ENCODE measurements around the gene ADAT1. TPM values are rescaled to one million over a fixed set of nuclear protein-coding genes. Genes with fewer than 3 reads are reported as not detected.

Gene ADAT1
- total and polyA plus RNA-seq, 2 of the 8 experiments (the other 6 are each of a cell fraction or from before 2014, with no cell fraction given), result 30.7 to 44.7 TPM

DNA sequence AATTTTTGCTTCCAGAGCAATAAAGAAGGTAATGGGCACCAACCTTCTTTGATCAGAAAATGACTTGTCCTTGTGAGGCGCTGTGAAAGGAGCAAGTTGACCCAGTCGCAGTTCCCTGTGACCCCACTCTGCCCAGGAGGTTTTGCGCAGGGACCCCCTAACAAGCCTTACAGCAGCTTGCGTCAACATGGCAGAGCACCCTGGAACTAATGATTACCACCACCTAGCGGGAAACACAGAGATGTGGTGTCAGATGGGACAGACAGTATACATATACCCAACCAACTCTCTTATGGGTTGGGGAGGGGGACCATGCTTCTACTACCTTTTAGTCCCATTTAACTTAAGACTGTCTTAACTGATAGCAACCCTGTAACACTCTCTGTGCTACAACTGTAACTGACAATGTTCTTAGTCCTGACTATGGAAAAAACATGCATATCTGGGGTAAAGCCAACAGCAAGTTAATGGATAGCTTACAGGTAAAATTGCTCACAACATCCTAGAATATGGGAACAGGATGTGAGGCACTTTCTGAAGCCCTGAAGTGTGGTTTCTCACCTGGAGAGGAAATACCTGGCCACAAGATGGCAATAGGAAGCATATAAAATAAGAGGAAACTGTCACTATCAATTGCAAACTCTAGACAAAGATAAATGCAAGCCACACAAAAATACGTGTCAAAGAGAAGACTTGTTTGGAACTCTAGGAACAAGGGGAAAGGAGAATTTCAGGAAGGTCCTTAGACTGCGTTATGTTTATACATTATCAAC is 21.3 kb upstream of the ADAT1 start:
- no peak overlapping the region for H3K27ac ChIP-seq (ENCODE audit: low read depth, low read length)
- H2AFZ ChIP-seq (ENCODE audit: low read length), result no peak overlapping the region
- no peaks in the 10 kb centered on the region for H3K27me3 ChIP-seq (replicated peaks in 1 of 4; ENCODE audit: control insufficient read depth in 3 of 4, extremely low read depth in 1 of 4, insufficient read depth in 3 of 4, low read length in 3 of 4)
- no peak overlapping the region for H3K18ac ChIP-seq (ENCODE audit: extremely low read depth, low read length)
- no peak overlapping the region for H4K8ac ChIP-seq (ENCODE audit: extremely low read depth, insufficient read depth, low read length)
- no peak overlapping the region; a peak in 1 of 4 replicates for H3K4me2 ChIP-seq (ENCODE audit: insufficient read depth in 1 of 2, low read depth in 2 of 2, low read length in 2 of 2)
- H2BK120ac ChIP-seq (replicated peaks; ENCODE audit: low read depth, low read length), result no peak overlapping the region
- no peak overlapping the region for H3K4ac ChIP-seq (replicated peaks; ENCODE audit: insufficient read length, low read depth, low read length)
- H3K14ac ChIP-seq (ENCODE audit: insufficient read length), result no peak overlapping the region
- FAIRE-seq (no peak), DNase-seq (ENCODE audit: low read depth in 1 of 2, low spot score in 2 of 2) (no peak)
- no peak overlapping the region for H2BK20ac ChIP-seq (ENCODE audit: low read length)
- ChIA-PET POLR2A (ENCODE audit: partially characterized antibody) (interaction anchor here (1.9 to 2.9 kb wide), 2 partner anchors 13 to 21 kb away, joined by 7 to 14 read pairs; partner anchors contain the start of gene ADAT1), CTCF (ENCODE audit: partially characterized antibody) (interaction anchor here (1.0 to 1.8 kb wide), 2 partner anchors 19 to 120 kb away, joined by 4 to 5 read pairs; no protein-coding TSS in a partner anchor)
- no peak overlapping the region for H2BK12ac ChIP-seq (ENCODE audit: low read depth, low read length)
- no peak overlapping the region for H4K5ac ChIP-seq (ENCODE audit: insufficient read length, low read depth, low read length)
- TF ChIP-seq KDM4A (IDR thresholded peaks at IDR 0.05; ENCODE audit: low read depth, low read length, severe bottlenecking) (no peak), CBX5 (IDR thresholded peaks at IDR 0.05; ENCODE audit: low read depth, low read length) (no peak), MAFK (IDR thresholded peaks at IDR 0.05; ENCODE audit: low read depth, low read length) (no peak), SP1 (IDR thresholded peaks at IDR 0.05; ENCODE audit: low read depth, low read length) (no peak), HDAC2 (IDR thresholded peaks at IDR 0.05; ENCODE audit: borderline replicate concordance in 1 of 2, low read depth in 2 of 2, low read length in 2 of 2) (no peak), FOSL1 (IDR thresholded peaks at IDR 0.05; ENCODE audit: insufficient read depth, low read depth, low read length) (no peak), EP300 (IDR thresholded peaks at IDR 0.05; ENCODE audit: borderline replicate concordance in 1 of 2, low read depth in 2 of 2, low read length in 2 of 2) (no peak), POLR2AphosphoS5 (IDR thresholded peaks at IDR 0.05; ENCODE audit: low read depth, low read length) (no peak)
- peaks cover 11 to 49% (median 28%) of the 10 kb centered on the region in 4 experiments for H3K36me3 ChIP-seq (ENCODE audit: control insufficient read depth in 2 of 4, insufficient read depth in 4 of 4, low read length in 3 of 4)
- peaks cover 10% of the 10 kb centered on the region for H3K79me1 ChIP-seq (ENCODE audit: low read depth, low read length)
- peaks cover 23 to 67% of the 10 kb centered on the region in 2 experiments for H3K79me2 ChIP-seq (ENCODE audit: control insufficient read depth in 1 of 2, insufficient read depth in 2 of 2, low read length in 2 of 2)
- H4K20me1 ChIP-seq (replicated peaks in 1 of 2; ENCODE audit: control insufficient read depth in 1 of 2, insufficient read depth in 2 of 2, low read length in 2 of 2), result peaks cover 5 to 14% of the 10 kb centered on the region in 2 experiments
- no peak overlapping the region for H3K4me3 ChIP-seq (ENCODE audit: extremely low read depth in 1 of 4, insufficient read depth in 2 of 4, low read depth in 3 of 4, low read length in 4 of 4)
- H2AK5ac ChIP-seq (ENCODE audit: low read depth, low read length), result no peak overlapping the region
- H3K56ac ChIP-seq (replicated peaks; ENCODE audit: insufficient read length, low read depth, low read length), result no peak overlapping the region
- WGBS, 2 experiments (ENCODE audit: extremely low coverage in 1 of 2, insufficient coverage in 1 of 2, insufficient read length in 1 of 2, insufficient replicate concordance in 2 of 2, low coverage in 1 of 2, low lambda C conversion rate in 2 of 2, missing lambda C conversion rate in 1 of 2), result 90% methylated on average over 7 of the region's 7 CpGs; no CpG with 5 or more reads in 1 of the 2 experiments
- H2BK15ac ChIP-seq (ENCODE audit: low read length), result no peak overlapping the region
- H4K91ac ChIP-seq (replicated peaks; ENCODE audit: insufficient read length, low read length), result no peak overlapping the region
- H3K23ac ChIP-seq (ENCODE audit: insufficient read length), result no peak overlapping the region
- H3K23me2 ChIP-seq (ENCODE audit: low read depth, low read length), result peaks cover 3% of the 10 kb centered on the region
- no peak overlapping the region for H3K9ac ChIP-seq (replicated peaks in 1 of 4; ENCODE audit: extremely low read depth in 1 of 4, low read depth in 3 of 4, low read length in 3 of 4)
- H3K9me3 ChIP-seq (ENCODE audit: insufficient read depth in 2 of 2, low read depth in 1 of 2, low read length in 1 of 2), result no peaks in the 10 kb centered on the region
- H3K4me1 ChIP-seq (replicated peaks in 1 of 4; ENCODE audit: control insufficient read depth in 3 of 4, insufficient read depth in 4 of 4, low read length in 3 of 4), result peaks cover 0 to 2% (median 0%) of the 10 kb centered on the region in 4 experiments; a peak in 2 of 7 replicates
- H2BK5ac ChIP-seq (ENCODE audit: low read depth, low read length), result no peak overlapping the region

Measured in H1 (cell line).